ENCODE results near the gene HEPH.

DNA sequence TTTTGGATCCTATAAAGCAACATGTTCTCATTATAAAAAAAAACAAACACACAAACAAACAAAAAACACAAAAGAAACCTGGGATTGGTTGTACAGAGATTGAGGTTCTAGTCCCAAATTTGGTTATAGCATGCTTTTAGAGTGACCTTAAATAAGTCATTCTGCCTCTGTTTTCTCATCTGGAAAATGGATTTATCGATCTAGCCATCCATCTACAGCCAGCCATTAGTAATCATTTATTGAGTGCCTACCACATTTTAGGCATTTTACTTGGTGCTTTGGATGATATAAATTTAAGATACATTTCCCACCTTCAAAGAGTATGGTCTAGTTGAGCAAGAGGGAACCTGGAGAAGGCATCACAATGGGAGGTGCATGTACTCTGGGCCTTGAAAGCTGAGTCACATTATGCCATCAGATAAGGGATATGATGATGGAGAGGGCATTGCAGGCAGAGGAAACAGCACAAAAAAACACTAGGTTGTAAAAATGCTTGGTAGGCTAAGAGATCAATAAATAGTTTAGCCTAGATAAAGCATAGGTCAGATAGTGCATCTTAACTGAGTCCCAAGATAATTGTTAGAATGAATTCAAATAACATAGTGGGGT is 91.4 kb downstream of the HEPH start:
- TF ChIP-seq NR2C2 (IDR thresholded peaks at IDR 0.05; ENCODE audit: borderline replicate concordance, control insufficient read depth, insufficient read length, low read depth) (no peak), TAF1 (IDR thresholded peaks at IDR 0.05; ENCODE audit: borderline replicate concordance, low read depth, low read length) (no peak), NRF1 (conservative IDR thresholded peaks at IDR 0.05; ENCODE audit: low read depth, low read length) (no peak)
